Fibroblast of the aortic adventitia (primary cell): Measurements from ENCODE around the gene TMPRSS9. TPM values are rescaled to one million over a fixed set of nuclear protein-coding genes. Genes with fewer than 3 reads are reported as not detected.
"Not testable (repeated sequence)": the region's sequence is repeated elsewhere in the genome, so short reads cannot be mapped to it uniquely, and the experiment has no call there.

Experiments used
- DNase-seq: peaks from one replicate; pipeline ENCODE4 v3.0.0-alpha.2; 2010; ENCODE audit warnings: low read depth
- H3K4me3 ChIP-seq: 2 replicates; pipeline ENCODE4 v1.5.1; 2011; ENCODE audit warnings: low read depth, mild to moderate bottlenecking, control low read depth, low read length, moderate library complexity
- total RNA-seq: library from RNA; depleted of rRNA; stranded (reverse); fragments of >200 nt; gene quantifications from 2 replicates; pipeline ENCODE4 v1.2.3, GENCODE V29; 2012; ENCODE audit warnings: low replicate concordance
- TF ChIP-seq, protein P1 (sequence below): IDR thresholded peaks from 2 replicates; pipeline ENCODE4 v1.5.1; 2011; ENCODE audit warnings: mild to moderate bottlenecking, low read length, control low read depth, inconsistent platforms; ENCODE audit not compliant: insufficient read depth

TMPRSS9 gene
- total RNA-seq, 1 donor: not detected

DNA sequence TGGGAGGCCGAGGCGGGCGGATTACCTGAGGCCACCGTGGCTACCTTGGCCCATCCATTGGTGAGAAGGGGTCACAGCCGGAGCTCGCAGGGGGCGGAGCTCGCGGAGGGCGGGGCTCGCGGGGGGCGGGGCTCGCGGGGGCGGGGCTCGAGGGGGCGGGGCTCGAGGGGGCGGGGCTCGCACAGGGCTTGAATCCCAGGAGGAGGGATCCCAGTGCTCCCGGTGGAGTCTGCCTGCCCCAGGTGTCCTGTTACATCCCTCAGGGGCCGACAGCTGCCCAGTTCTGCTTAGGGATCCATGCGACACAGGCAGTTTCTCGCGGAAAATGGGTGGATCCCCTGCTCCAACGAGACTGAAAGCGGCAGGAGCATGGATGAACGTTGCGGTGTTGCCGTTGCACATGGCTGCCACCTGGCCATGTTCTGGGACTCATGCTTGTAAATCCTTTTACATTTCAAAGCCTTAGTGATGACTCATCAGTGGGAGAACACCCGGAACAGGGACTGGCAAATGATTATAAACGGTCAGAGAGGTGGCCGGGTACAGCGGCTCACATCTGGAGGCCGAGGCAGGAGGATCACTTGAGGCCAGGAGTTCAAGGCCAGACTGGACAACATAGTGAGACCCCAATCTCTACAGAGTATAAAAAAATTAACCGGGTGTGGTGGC lies 25.1 kb downstream of the TMPRSS9 start:
- H3K4me3 ChIP-seq: peak overlapping the region; percentile 28
- TF ChIP-seq, protein P1, sequence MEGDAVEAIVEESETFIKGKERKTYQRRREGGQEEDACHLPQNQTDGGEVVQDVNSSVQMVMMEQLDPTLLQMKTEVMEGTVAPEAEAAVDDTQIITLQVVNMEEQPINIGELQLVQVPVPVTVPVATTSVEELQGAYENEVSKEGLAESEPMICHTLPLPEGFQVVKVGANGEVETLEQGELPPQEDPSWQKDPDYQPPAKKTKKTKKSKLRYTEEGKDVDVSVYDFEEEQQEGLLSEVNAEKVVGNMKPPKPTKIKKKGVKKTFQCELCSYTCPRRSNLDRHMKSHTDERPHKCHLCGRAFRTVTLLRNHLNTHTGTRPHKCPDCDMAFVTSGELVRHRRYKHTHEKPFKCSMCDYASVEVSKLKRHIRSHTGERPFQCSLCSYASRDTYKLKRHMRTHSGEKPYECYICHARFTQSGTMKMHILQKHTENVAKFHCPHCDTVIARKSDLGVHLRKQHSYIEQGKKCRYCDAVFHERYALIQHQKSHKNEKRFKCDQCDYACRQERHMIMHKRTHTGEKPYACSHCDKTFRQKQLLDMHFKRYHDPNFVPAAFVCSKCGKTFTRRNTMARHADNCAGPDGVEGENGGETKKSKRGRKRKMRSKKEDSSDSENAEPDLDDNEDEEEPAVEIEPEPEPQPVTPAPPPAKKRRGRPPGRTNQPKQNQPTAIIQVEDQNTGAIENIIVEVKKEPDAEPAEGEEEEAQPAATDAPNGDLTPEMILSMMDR: no peak

DNA sequence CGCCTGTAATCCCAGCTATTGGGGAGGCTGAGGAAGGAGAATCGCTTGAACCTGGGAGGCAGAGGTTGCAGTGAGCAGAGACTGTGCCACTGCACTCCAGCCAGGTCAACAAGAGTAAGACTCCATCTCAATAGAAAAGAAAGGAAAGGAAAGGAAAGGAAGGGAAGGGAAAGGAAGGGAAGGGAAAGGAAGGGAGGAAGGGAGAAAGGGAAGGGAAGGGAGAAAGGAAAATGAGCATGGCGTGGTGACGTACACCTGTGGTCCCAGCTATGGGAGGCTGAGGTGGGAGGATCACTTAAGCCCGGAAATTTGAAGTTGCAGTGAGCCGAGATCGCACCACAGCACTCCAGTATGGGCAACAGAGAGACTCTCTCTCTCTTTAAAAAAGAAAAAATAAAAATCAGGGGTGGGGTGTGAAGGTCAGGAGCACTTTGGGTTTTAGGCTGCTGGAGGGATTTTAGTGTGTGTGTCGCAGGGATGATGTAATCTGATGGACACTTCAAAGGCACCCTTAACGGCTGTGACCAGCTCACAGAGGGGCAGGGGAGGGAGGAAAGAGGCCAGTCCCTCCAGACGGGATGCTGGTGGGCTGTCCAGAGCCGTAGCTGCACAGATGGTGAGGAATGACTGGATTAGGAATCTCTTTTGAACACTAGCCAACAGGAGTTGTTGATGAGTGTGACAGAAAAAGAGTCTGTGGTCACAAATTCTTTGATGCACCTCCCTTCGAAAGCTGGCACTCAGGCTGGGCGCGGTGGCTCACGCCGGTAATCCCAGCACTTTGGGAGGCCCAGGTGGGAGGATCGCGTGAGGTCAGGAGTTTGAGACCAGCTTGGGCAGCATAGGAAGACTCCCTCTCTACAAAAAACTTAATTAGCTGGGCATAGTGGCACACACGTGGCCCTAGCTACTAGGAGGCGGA lies 27.6 kb downstream of the TMPRSS9 start:
- H3K4me3 ChIP-seq: no peak overlapping the region
- TF ChIP-seq, protein P1: no peak
- DNase-seq: no peak

More for the DNA sequence above, 25.1 kb downstream of the TMPRSS9 start:
- peak; percentile 63 for DNase-seq

DNA sequence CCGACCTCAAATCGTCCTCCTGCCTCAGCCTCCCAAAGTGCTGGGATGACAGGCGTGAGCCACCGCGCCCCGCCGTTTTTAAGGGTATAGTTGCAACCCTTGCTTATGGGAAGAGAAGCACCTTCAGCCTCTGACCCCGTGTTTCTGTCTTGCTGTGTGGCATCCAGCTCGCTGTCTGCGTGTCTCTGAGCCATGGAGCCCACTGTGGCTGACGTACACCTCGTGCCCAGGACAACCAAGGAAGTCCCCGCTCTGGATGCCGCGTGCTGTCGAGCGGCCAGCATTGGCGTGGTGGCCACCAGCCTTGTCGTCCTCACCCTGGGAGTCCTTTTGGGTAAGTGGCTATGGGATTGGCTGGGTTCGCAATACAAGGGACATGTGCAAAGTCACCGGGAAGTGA lies 29.5 kb downstream of the TMPRSS9 start:
- no peak for DNase-seq
- H3K4me3 ChIP-seq: no peak overlapping the region
- TF ChIP-seq, protein P1: no peak

DNA sequence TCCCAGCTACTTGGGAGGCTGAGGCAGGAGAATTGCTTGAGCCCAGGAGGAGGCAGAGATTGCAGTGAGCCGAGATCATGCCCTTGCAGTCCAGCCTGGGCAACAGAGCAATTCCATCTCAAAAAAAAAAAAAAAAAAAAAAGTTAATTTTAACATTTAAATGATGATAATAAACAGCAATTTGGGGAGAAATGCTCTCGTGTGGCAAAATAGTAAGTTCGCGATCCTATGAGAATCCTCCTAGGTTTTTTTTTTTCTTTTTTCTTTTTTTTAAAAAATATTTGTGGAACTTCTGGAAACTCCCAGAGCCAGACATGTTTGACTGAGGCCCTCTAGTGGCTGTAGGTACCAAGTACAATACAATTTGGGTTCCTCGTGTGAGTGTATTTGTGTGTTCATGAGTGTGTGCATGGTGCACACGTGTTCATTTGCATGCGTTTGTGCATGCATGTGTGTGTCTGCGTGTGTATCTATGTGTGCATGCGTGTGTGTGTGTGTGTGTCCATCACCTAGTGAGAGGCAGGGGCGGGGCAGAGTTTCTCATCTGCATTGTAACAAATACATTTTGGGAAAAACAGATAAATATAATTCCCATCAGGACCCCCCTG lies 31.2 kb downstream of the TMPRSS9 start:
- peak; percentile 82 for DNase-seq
- H3K4me3 ChIP-seq: no peak overlapping the region
- TF ChIP-seq, protein P1: peak; percentile 84

DNA sequence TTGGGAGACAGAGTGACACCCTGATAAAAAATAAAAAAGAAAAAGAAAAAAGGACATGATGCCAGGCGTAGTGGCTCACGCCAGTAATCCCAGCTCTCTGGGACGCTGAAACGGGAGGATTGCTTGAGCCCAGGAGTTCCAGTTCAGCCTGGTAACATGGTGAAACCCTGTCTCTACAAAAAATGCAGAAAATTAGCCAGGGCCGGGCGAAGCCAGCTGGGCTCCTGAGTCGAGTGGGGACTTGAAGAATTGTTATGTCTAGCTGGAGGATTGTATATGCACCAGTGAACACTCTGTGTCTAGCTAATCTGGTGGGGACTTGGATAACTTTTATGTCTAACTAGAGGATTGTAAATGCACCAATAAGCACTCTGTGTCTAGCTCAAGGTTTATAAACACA lies 32.3 kb downstream of the TMPRSS9 start:
- no peak for DNase-seq
- no peak overlapping the region for H3K4me3 ChIP-seq
- TF ChIP-seq, protein P1: no peak

DNA sequence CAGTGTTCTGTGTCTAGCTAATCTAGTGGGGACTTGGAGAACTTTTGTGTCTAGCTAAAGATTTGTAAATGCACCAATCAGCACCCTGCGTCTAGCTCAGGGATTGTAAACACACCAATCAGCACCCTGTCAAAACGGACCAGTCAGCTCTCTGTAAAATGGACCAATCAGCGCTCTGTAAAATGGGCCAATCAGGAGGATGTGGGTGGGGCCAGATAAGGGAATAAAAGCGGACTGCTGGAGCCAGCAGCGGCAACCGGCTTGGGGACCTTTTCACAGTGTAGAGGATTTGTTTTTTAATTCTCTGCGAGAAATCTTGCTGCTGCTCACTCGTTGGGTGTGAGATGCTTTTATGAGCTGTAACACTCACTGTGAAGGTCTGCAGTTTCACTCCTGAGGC lies 32.8 kb downstream of the TMPRSS9 start:
- not testable (repeated sequence) for H3K4me3 ChIP-seq, DNase-seq

DNA sequence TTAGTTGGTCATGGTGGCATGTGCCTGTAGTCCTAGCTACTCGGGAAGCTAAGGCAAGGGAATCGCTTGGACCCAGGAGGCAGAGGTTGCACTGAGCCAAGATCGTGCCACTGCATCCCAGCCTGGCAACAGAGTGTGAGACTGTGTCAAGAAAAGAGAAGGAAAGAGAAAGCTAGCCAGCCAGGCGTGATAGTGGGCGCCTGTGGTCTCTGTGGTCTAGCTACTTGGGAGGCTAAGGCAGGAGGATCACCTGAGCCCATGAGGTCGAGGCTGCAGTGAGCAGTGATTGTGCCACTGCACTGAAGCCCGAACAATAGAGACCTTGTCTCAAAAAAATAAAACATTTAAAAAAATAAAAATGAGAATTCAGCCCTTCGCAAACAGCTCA lies 34.0 kb downstream of the TMPRSS9 start:
- no peak for DNase-seq
- no peak overlapping the region for H3K4me3 ChIP-seq
- TF ChIP-seq, protein P1: no peak
